ENCODE results near the gene PROCA1. TPM values are rescaled to one million over a fixed set of nuclear protein-coding genes. Genes with fewer than 3 reads are reported as not detected.
"Not testable (repeated sequence)": the region's sequence is repeated elsewhere in the genome, so short reads cannot be mapped to it uniquely, and the experiment has no call there.

PROCA1 gene
- total RNA-seq, 1 donor from 2014 or later = 18.1 TPM

GRCh38 chr17:28744104-28744971, 32.6 kb upstream of the PROCA1 start:
- no peak for DNase-seq (ENCODE audit: low spot score)

DNA sequence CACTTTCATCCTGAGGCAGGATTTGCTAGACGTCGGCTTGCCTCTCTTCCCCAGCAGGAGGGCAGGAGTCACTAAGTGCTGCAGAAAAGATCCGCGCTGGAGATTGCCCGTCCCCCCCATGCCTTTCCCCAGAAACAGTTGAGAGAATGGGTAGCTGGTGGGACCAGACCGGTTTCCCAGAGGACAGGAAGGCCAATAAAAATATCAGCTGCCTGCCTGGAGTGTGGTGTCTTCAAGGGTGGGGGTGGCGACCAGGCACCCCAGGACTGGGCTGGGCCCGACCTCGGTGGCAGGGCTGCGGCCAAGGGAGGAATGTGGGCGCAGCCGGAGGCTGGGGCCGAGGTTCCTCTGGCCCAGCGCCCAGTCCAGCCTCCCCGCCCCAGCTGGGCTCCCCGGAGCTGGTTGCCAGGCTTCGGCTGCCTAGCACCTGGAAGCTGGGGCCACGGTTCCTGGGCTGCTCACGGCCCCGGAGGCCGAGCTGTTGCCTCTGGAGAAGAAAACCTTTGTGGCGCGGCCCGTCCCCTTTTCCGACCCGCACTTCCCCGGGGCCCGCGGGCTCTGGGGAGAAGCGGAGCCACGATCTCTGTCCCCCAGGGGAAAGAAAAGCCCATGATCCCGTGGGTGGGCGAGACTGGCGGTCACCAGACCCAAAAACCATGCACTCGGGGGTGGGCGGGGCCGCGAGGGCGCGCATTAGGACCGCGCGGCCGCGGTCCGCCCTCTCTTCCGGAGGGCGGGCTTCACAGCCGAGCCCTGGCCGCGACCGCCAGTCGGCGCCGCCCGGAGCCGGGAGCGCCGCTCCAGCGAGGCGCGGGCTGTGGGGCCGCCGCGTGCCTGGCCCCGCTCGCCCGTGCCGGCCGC, 31.8 kb upstream of the PROCA1 start, which contains the start of gene TRAF4:
TSS of gene TRAF4 (plus strand) at position 769 of the 861 bp plus-strand sequence. CDS start 102 bp downstream, outside the sequence.
- DNase-seq (ENCODE audit: low spot score) = peak; percentile 88

DNA sequence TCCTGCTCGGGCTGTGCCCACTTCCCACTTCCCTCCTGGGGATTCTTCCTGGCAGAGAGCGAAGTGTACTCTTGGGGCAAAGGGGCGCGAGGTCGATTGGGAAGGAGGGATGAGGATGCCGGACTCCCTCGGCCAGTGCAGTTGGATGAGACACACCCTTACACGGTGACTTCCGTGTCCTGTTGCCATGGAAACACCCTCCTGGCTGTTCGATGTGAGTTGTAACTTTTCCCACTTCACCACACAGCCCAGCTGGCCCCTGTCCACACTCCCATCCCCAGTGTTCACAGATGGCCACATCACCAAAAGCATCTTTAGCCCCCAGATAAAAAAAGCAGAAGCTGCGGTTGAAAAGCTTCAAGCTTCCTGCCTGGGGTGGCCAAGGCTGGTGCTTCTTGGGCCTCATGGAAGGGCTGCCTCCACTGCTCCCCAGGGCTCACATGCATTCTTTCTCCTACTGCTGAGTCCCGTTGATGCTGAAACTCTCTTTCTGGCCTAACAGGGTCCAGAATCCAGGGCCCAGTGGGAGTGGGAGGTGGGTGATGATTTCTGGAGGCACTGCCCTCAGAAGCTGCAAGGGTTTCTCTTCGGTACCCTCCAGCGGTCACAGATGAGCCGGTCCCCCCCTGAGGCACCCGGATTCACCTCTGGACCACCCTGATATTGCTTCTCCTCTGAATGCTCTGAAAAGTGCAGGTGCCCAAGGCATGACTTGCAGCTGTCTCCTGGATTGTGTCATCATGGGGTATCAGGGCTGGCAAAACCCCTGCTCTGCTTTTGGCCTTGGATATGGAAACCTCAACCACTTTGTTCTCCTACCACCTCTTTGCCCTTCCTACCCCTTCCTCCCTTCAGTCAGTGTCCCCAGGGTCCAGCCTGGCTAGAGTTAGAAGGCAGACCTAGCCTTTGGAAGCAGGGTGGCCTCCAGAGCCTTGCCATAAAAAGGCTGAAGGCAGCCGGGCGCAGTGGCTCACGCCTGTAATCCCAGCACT, 30.0 kb upstream of the PROCA1 start:
- DNase-seq (ENCODE audit: low spot score) = no peak

GRCh38 chr17:28740406-28741357, 29.0 kb upstream of the PROCA1 start:
- DNase-seq (ENCODE audit: low spot score) = no peak

GRCh38 chr17:28738680-28739384, 27.1 kb upstream of the PROCA1 start:
- no peak for DNase-seq (ENCODE audit: low spot score)

DNA sequence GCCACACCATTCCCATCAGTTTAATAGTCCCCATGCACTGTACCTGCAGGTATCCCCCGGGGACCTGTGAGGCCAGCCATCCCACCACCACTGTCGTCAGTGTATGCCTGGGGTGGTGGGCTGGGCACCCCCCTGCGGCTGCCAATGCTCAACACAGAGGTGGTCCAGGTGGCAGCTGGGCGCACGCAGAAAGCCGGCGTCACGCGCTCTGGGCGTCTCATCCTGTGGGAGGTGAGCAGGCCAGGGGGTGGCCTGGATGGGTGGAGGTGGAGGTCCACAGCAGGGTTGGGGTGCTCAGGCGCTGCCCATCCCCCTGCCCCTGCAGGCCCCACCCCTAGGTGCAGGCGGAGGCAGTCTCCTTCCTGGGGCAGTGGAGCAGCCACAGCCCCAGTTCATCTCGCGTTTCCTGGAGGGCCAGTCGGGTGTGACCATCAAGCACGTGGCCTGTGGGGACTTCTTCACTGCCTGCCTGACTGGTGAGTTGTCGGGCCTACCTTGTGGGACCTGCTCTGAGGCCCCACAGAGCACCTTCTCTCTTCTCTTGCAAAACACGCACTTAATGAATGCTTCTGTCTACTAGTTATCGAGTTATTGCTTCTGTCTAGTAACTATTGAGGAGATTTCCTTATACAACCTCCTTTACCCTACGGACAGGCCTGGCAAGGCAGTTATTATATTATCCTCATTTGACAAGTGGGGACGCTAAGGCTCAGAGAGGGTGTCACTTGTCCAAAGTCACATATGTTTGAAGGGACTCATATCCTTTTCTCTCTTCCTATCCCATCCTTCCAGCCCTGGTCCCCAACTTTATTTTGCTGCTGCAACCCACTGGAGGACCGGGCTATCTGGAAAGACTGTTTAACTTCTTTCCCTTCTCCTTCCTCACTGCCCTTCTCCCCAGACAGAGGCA, 26.3 kb upstream of the PROCA1 start:
- no peak for DNase-seq (ENCODE audit: low spot score)

GRCh38 chr17:28737316-28737715, 25.6 kb upstream of the PROCA1 start:
- DNase-seq (ENCODE audit: low spot score) = no peak

- DNase-seq (ENCODE audit: low spot score) = not testable (repeated sequence)
Measured at GRCh38 chr17:28735913-28736769, 24.5 kb upstream of the PROCA1 start.

DNA sequence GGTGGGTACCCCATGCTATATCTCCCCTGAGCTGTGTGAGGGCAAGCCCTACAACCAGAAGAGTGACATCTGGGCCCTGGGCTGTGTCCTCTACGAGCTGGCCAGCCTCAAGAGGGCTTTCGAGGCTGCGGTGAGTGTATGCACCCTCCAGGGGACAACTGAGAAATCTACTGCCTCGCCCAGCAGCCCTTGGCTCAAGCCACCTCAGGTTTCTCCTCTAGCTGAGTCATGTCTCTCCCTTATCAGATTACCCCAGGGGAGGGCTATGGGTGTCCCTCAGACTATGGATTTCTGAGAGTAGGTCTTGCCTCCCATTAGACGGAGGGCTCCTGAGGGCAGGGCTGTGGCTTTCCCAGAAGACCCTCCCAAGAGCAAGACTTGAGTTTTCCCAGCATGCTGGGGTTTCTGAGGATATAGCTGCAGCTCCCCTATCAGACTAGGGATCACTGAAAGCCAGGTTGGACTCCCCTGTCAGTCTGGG, 23.6 kb upstream of the PROCA1 start:
- no peak for DNase-seq (ENCODE audit: low spot score)

GRCh38 chr17:28734712-28735241, 23.1 kb upstream of the PROCA1 start:
- no peak for DNase-seq (ENCODE audit: low spot score)

GRCh38 chr17:28733346-28733745, 21.7 kb upstream of the PROCA1 start:
- no peak for DNase-seq (ENCODE audit: low spot score)

DNA sequence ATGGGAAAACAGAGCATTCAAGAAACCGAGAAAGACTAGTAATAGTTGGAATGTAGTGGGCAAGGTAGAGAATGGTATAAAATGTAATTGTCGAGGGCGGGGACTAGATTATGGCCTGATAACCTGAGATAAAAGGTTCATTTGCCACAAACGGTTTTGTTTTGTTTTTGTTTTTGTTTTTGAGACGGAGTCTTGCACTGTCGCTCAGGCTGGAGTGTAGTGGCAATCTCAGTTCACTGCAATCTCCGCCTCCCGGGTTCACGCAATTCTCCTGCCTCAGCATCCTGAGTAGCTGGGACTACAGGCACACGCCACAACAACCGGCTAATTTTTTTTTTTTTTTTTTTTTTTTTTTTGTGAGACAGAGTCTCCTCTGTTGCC, 18.3 kb upstream of the PROCA1 start:
- no peak for DNase-seq (ENCODE audit: low spot score)

- DNase-seq (ENCODE audit: low spot score) = peak; percentile 97
Measured at GRCh38 chr17:28728364-28729200, 16.9 kb upstream of the PROCA1 start, which contains the start of gene NEK8. TSS of gene NEK8 (plus strand) at chr17:28728788. CDS start at chr17:28728814, 26 bp downstream.

- peak; percentile 98 for DNase-seq (ENCODE audit: low spot score)
Measured at GRCh38 chr17:28726627-28727491, 15.2 kb upstream of the PROCA1 start.

- DNase-seq (ENCODE audit: low spot score) = peak; percentile 80
Measured at GRCh38 chr17:28726226-28726626, 14.5 kb upstream of the PROCA1 start, which contains the start of gene TLCD1. TSS of gene TLCD1 (minus strand) at chr17:28726233. CDS start at chr17:28726097, 136 bp downstream.

All from umbilical cord (tissue), 2 donors.